ENCODE data around the gene ACTG1.

- TF ChIP-seq, protein P1, sequence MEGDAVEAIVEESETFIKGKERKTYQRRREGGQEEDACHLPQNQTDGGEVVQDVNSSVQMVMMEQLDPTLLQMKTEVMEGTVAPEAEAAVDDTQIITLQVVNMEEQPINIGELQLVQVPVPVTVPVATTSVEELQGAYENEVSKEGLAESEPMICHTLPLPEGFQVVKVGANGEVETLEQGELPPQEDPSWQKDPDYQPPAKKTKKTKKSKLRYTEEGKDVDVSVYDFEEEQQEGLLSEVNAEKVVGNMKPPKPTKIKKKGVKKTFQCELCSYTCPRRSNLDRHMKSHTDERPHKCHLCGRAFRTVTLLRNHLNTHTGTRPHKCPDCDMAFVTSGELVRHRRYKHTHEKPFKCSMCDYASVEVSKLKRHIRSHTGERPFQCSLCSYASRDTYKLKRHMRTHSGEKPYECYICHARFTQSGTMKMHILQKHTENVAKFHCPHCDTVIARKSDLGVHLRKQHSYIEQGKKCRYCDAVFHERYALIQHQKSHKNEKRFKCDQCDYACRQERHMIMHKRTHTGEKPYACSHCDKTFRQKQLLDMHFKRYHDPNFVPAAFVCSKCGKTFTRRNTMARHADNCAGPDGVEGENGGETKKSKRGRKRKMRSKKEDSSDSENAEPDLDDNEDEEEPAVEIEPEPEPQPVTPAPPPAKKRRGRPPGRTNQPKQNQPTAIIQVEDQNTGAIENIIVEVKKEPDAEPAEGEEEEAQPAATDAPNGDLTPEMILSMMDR (IDR thresholded peaks at IDR 0.05 in 4 of 5, conservative IDR thresholded peaks at IDR 0.05 in 1 of 5) = no peak
- TF ChIP-seq POLR2A (IDR thresholded peaks at IDR 0.05) = no peak
Measured at GRCh38 chr17:81489012-81489997, 23.3 kb downstream of the ACTG1 start.
